GM19467 (cell line): ENCODE data around the gene GPD2.

Experiments used
- ATAC-seq: cut with Tn5 transposase; IDR thresholded peaks from one replicate; pipeline ENCODE4 v1.9.1; 2021; ENCODE audit warnings: mild to moderate bottlenecking, moderate library complexity; ENCODE audit not compliant: unreplicated experiment

The GPD2 gene

GRCh38 chr2:156435718-156436496 lies at the start of gene GPD2:
TSS of gene GPD2 (plus strand) at chr2:156436379. CDS start at chr2:156476106, 39,727 bp downstream.
- ATAC-seq: peak; percentile 46

GRCh38 chr2:156394033-156394741 lies 42.0 kb upstream of the GPD2 start:
- no peak for ATAC-seq

GRCh38 chr2:156396126-156396525 lies 40.1 kb upstream of the GPD2 start:
- ATAC-seq: peak; percentile 24

- no peak for ATAC-seq
Observed at GRCh38 chr2:156397229-156397628, 39.0 kb upstream of the GPD2 start.

- ATAC-seq: no peak
Observed at GRCh38 chr2:156398176-156398575, 38.0 kb upstream of the GPD2 start.

- ATAC-seq: no peak
Observed at GRCh38 chr2:156399224-156399949, 36.8 kb upstream of the GPD2 start.

GRCh38 chr2:156399950-156400705 lies 36.1 kb upstream of the GPD2 start:
- peak; percentile 33 for ATAC-seq

- ATAC-seq: peak; percentile 57
Observed at GRCh38 chr2:156400706-156401678, 35.2 kb upstream of the GPD2 start.

- ATAC-seq: no peak
Observed at GRCh38 chr2:156401861-156402260, 34.3 kb upstream of the GPD2 start.

- no peak for ATAC-seq
Observed at GRCh38 chr2:156405586-156405985, 30.6 kb upstream of the GPD2 start.

GRCh38 chr2:156411835-156412234 lies 24.3 kb upstream of the GPD2 start:
- ATAC-seq: no peak

GRCh38 chr2:156421851-156422250 lies 14.3 kb upstream of the GPD2 start:
- ATAC-seq: no peak

GRCh38 chr2:156423674-156424282 lies 12.4 kb upstream of the GPD2 start:
- no peak for ATAC-seq

GRCh38 chr2:156427074-156427473 lies 9.1 kb upstream of the GPD2 start:
- ATAC-seq: no peak

GRCh38 chr2:156429211-156429610 lies 7.0 kb upstream of the GPD2 start:
- no peak for ATAC-seq

GRCh38 chr2:156430236-156430979 lies 5.8 kb upstream of the GPD2 start:
- ATAC-seq: peak; percentile 27

GRCh38 chr2:156430980-156431358 lies 5.2 kb upstream of the GPD2 start:
- ATAC-seq: peak; percentile 50

- ATAC-seq: no peak
Observed at GRCh38 chr2:156434461-156435291, 1.5 kb upstream of the GPD2 start.
